Measurements from ENCODE around the gene FTO. TPM values are rescaled to one million over a fixed set of nuclear protein-coding genes. Genes with fewer than 3 reads are reported as not detected.

Gene FTO
- total RNA-seq, 1 donor from 2014 or later: 106 TPM

GRCh38 chr16:53948734-53949430, 244.9 kb downstream of the FTO start:
- Mint-ChIP-seq H3K9me3 (ENCODE audit: unreplicated experiment) (no peaks in the 10 kb centered on the region), H3K36me3 (ENCODE audit: unreplicated experiment) (no peaks in the 10 kb centered on the region), H3K27ac (ENCODE audit: unreplicated experiment) (no peak overlapping the region), H3K27me3 (ENCODE audit: unreplicated experiment) (peaks cover 2% of the 10 kb centered on the region), H3K4me3 (ENCODE audit: unreplicated experiment) (no peak overlapping the region), H3K4me1 (ENCODE audit: low read depth, unreplicated experiment) (peaks cover 20% of the 10 kb centered on the region)
- TF ChIP-seq CTCF (IDR thresholded peaks at IDR 0.05; ENCODE audit: partially characterized antibody, unreplicated experiment): no peak
- DNase-seq: no peak

DNA sequence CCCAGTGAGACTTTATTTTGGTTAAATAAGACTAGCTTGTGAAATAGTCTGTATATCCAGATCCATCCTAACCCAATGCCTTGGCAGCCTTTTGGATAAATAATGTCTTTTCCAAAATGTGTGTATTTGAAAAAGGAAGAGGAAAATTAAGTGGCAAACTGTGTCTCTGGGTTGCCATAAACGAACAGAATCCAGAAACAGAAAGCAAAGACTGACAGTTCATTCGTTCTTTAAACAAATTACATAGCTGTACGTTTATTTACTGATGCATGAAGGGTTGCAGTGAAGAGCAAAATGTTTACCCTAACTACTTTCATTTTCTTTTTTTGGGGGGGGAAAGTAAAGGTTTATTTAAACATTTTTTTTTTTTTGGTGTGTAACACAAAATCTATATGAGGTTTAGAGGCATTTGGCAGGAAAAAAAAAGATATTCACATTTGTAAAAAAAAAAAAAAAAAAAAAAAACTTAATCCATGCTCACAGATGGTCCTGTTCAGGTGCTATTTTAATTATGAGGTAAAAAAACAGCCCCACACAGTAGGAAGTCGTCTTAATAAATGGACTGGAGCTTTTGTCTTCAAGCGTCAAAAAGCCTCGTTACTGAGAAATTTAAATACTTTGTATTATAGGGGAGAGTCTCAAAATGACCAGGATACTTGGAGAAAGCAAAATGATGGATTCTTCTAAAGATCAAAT, 245.9 kb downstream of the FTO start:
- peaks cover 20% of the 10 kb centered on the region for H3K4me1 Mint-ChIP-seq (ENCODE audit: low read depth, unreplicated experiment)
- no peak for DNase-seq
- no peaks in the 10 kb centered on the region for H3K9me3 Mint-ChIP-seq (ENCODE audit: unreplicated experiment)
- H3K27ac Mint-ChIP-seq (ENCODE audit: unreplicated experiment): no peak overlapping the region
- no peaks in the 10 kb centered on the region for H3K27me3 Mint-ChIP-seq (ENCODE audit: unreplicated experiment)
- no peaks in the 10 kb centered on the region for H3K36me3 Mint-ChIP-seq (ENCODE audit: unreplicated experiment)
- TF ChIP-seq CTCF (IDR thresholded peaks at IDR 0.05; ENCODE audit: partially characterized antibody, unreplicated experiment): no peak
- no peak overlapping the region for H3K4me3 Mint-ChIP-seq (ENCODE audit: unreplicated experiment)

GRCh38 chr16:53950677-53951076, 246.7 kb downstream of the FTO start:
- Mint-ChIP-seq H3K9me3 (ENCODE audit: unreplicated experiment) (no peaks in the 10 kb centered on the region), H3K27ac (ENCODE audit: unreplicated experiment) (no peak overlapping the region), H3K4me3 (ENCODE audit: unreplicated experiment) (no peak overlapping the region), H3K27me3 (ENCODE audit: unreplicated experiment) (no peaks in the 10 kb centered on the region), H3K36me3 (ENCODE audit: unreplicated experiment) (no peaks in the 10 kb centered on the region), H3K4me1 (ENCODE audit: low read depth, unreplicated experiment) (peaks cover 20% of the 10 kb centered on the region)
- no peak for DNase-seq
- TF ChIP-seq CTCF (IDR thresholded peaks at IDR 0.05; ENCODE audit: partially characterized antibody, unreplicated experiment): no peak

- no peak for TF ChIP-seq CTCF (IDR thresholded peaks at IDR 0.05; ENCODE audit: partially characterized antibody, unreplicated experiment)
- H3K9me3 Mint-ChIP-seq (ENCODE audit: unreplicated experiment): no peaks in the 10 kb centered on the region
- no peak for DNase-seq
- no peak overlapping the region for H3K4me3 Mint-ChIP-seq (ENCODE audit: unreplicated experiment)
- H3K27ac Mint-ChIP-seq (ENCODE audit: unreplicated experiment): no peak overlapping the region
- no peaks in the 10 kb centered on the region for H3K27me3 Mint-ChIP-seq (ENCODE audit: unreplicated experiment)
- peaks cover 17% of the 10 kb centered on the region for H3K4me1 Mint-ChIP-seq (ENCODE audit: low read depth, unreplicated experiment)
- H3K36me3 Mint-ChIP-seq (ENCODE audit: unreplicated experiment): no peaks in the 10 kb centered on the region
Observed at GRCh38 chr16:53952215-53953208, 248.6 kb downstream of the FTO start.
